BE2C (cell line): ENCODE results near the gene GPC6.

ENCODE experiments used
- DNase-seq: peaks from one replicate; pipeline ENCODE4 v3.0.0-alpha.2; 2020
- H3K27me3 ChIP-seq: fragments of 250-450 bp; sonication (Bioruptor Pico); 2 replicates; pipeline ENCODE4 v1.5.1; 2020; ENCODE audit warnings: mild to moderate bottlenecking
- H3K36me3 ChIP-seq: fragments of 250-450 bp; sonication (Bioruptor Pico); 2 replicates; pipeline ENCODE4 v1.5.1; 2020; ENCODE audit warnings: mild to moderate bottlenecking
- H3K4me1 ChIP-seq: fragments of 250-450 bp; sonication (Bioruptor Pico); 2 replicates; pipeline ENCODE4 v1.5.1; 2020
- H3K4me3 ChIP-seq: 2 replicates; pipeline ENCODE4 v1.5.1; 2011; ENCODE audit warnings: low read depth, low read length
- H3K9me3 ChIP-seq: fragments of 250-450 bp; sonication (Bioruptor Pico); 2 replicates; pipeline ENCODE4 v1.5.1; 2020
- TF ChIP-seq, protein P1 (sequence below): IDR thresholded peaks from 2 replicates; pipeline ENCODE4 v1.5.1; 2012; ENCODE audit warnings: mild to moderate bottlenecking, low read depth, low read length

The GPC6 gene

DNA sequence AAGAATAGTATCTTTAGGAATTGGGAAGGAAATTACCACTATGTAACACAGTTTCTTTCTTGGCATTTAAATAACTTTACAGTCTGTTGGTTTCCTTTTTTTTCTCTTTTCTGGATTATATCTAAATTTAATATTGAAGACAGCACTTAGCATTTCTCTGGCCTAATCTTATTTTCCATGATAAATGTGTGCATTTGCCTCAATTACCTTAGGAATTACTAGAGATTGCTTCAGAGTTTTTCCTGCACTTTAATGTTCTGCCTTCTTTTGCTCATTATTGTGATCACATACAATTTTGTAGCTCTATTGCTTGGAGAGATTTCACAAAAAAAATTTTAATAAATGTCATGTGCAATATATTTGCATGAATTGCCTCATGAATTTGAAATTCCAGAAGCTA, 1227.7 kb downstream of the GPC6 start:
- no peaks in the 10 kb centered on the region for H3K27me3 ChIP-seq
- H3K36me3 ChIP-seq = no peaks in the 10 kb centered on the region
- H3K9me3 ChIP-seq = no peaks in the 10 kb centered on the region
- TF ChIP-seq, protein P1, sequence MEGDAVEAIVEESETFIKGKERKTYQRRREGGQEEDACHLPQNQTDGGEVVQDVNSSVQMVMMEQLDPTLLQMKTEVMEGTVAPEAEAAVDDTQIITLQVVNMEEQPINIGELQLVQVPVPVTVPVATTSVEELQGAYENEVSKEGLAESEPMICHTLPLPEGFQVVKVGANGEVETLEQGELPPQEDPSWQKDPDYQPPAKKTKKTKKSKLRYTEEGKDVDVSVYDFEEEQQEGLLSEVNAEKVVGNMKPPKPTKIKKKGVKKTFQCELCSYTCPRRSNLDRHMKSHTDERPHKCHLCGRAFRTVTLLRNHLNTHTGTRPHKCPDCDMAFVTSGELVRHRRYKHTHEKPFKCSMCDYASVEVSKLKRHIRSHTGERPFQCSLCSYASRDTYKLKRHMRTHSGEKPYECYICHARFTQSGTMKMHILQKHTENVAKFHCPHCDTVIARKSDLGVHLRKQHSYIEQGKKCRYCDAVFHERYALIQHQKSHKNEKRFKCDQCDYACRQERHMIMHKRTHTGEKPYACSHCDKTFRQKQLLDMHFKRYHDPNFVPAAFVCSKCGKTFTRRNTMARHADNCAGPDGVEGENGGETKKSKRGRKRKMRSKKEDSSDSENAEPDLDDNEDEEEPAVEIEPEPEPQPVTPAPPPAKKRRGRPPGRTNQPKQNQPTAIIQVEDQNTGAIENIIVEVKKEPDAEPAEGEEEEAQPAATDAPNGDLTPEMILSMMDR = no peak
- no peak for DNase-seq
- no peak overlapping the region for H3K4me3 ChIP-seq
- H3K4me1 ChIP-seq = no peaks in the 10 kb centered on the region; the same call in 1 of the 2 replicates

DNA sequence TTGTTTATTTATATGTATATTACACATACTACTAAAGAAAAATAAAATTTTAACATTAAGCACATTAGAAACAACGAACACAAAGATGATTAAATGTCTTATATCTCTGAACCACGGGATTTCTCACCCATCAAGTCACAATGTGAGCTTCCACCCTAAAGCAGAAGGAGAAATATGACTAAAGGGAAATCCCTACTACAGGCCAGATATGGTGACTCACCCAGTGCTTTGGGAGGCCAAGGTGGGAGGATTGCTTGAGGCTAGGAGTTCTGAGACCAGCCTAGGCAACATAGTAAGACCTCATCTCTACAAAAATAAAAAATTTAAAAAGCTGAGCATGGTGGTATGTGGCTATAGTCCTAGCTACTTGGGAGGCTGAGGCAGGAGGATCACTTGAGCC, 1228.3 kb downstream of the GPC6 start:
- DNase-seq = no peak
- no peaks in the 10 kb centered on the region for H3K36me3 ChIP-seq
- no peak overlapping the region for H3K4me3 ChIP-seq
- no peaks in the 10 kb centered on the region for H3K9me3 ChIP-seq
- H3K4me1 ChIP-seq = no peaks in the 10 kb centered on the region; the same call in 1 of the 2 replicates
- no peaks in the 10 kb centered on the region for H3K27me3 ChIP-seq
- TF ChIP-seq, protein P1 = no peak

DNA sequence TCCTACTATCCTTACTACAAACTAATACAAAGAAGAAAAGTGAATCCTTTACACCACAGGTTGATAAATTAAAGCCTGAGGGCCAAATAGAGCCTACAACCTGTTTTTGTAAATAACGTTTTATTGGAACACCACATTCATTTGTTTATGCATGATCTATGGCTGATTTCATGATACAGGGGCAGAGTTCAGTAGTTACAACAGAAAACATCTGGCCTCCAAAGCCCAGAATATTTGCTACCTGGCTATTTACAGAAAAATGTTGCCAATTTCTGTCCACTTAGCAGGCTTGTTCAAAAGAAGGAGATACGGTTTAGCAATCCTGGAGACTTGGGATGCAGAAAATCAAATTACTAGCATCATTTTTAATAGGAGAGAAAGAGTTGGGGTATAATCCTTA, 1228.8 kb downstream of the GPC6 start:
- Histone ChIP-seq H3K27me3 (no peaks in the 10 kb centered on the region), H3K4me1 (no peaks in the 10 kb centered on the region; the same call in 1 of the 2 replicates), H3K4me3 (no peak overlapping the region), H3K9me3 (no peaks in the 10 kb centered on the region), H3K36me3 (no peaks in the 10 kb centered on the region)
- no peak for DNase-seq
- TF ChIP-seq, protein P1 = no peak
